D341Med (cell line): Measurements from ENCODE around the gene SRPX2.

Experiments
- DNase-seq: peaks from one replicate; pipeline ENCODE4 v3.0.0; 2012; ENCODE audit warnings: low spot score

SRPX2 gene

GRCh38 chrX:100643956-100644860, at the start of gene SRPX2:
Gene SRPX2 (plus strand): TSS chrX:100644199. CDS start chrX:100646323, 2,124 bp downstream.
- no peak for DNase-seq

GRCh38 chrX:100596601-100597000, 47.4 kb upstream of the SRPX2 start:
- no peak for DNase-seq

- DNase-seq, result no peak
These were observed 44.5 kb upstream of the SRPX2 start for GRCh38 chrX:100599456-100599855.

- DNase-seq, result no peak
These were observed 43.7 kb upstream of the SRPX2 start for GRCh38 chrX:100600340-100600739.

- DNase-seq, result no peak
These were observed 43.2 kb upstream of the SRPX2 start for GRCh38 chrX:100600758-100601157.

- no peak for DNase-seq
These were observed 37.2 kb upstream of the SRPX2 start for GRCh38 chrX:100606753-100607152.

- DNase-seq, result no peak
These were observed 34.4 kb upstream of the SRPX2 start for GRCh38 chrX:100609591-100609990.

- DNase-seq, result no peak
These were observed 32.0 kb upstream of the SRPX2 start for GRCh38 chrX:100611951-100612350.

- peak; percentile 30 for DNase-seq
These were observed 29.0 kb upstream of the SRPX2 start for GRCh38 chrX:100615005-100615404.

- DNase-seq, result no peak
These were observed 21.0 kb upstream of the SRPX2 start for GRCh38 chrX:100623001-100623400.

- DNase-seq, result no peak
These were observed 18.0 kb upstream of the SRPX2 start for GRCh38 chrX:100625985-100626491.

GRCh38 chrX:100635040-100635439, 9.0 kb upstream of the SRPX2 start:
- no peak for DNase-seq

GRCh38 chrX:100635989-100636320, 8.0 kb upstream of the SRPX2 start:
- DNase-seq, result no peak

- DNase-seq, result peak; percentile 85
These were observed 7.5 kb upstream of the SRPX2 start, which contains the start of gene TSPAN6 for GRCh38 chrX:100636321-100636991. Gene TSPAN6 (minus strand): TSS chrX:100636806. CDS start chrX:100636694, 112 bp downstream.

- no peak for DNase-seq
These were observed 1.7 kb upstream of the SRPX2 start for GRCh38 chrX:100642290-100642689.

- DNase-seq, result no peak
These were observed 787 bp upstream of the SRPX2 start for GRCh38 chrX:100643212-100643611.

GRCh38 chrX:100645106-100645505, 1.1 kb downstream of the SRPX2 start:
- no peak for DNase-seq

GRCh38 chrX:100647095-100647494, 3.1 kb downstream of the SRPX2 start:
- no peak for DNase-seq

GRCh38 chrX:100647739-100648138, 3.7 kb downstream of the SRPX2 start:
- DNase-seq, result no peak

GRCh38 chrX:100648458-100649417, 4.7 kb downstream of the SRPX2 start:
- DNase-seq, result no peak

- DNase-seq, result peak; percentile 27
These were observed 5.8 kb downstream of the SRPX2 start for GRCh38 chrX:100649550-100650356.
